ENCODE data around the gene ADAMTS6. TPM values are rescaled to one million over a fixed set of nuclear protein-coding genes. Genes with fewer than 3 reads are reported as not detected.

The ADAMTS6 gene
- total RNA-seq, 4 donors from 2014 or later = 4.9 to 40.0 (median 7.3) TPM

GRCh38 chr5:65156933-65157332 lies 324.8 kb downstream of the ADAMTS6 start:
- Histone ChIP-seq H3K27ac (no peak overlapping the region), H3K36me3 (no peaks in the 10 kb centered on the region), H3K4me3 (no peak overlapping the region), H3K27me3 (no peaks in the 10 kb centered on the region), H3K4me1 (no peaks in the 10 kb centered on the region), H3K9me3 (no peaks in the 10 kb centered on the region)
- no peak for DNase-seq
- intact Hi-C loops (cut with DNase I; ENCODE audit: low total_unique reads) = no loop called here
- TF ChIP-seq CTCF (IDR thresholded peaks at IDR 0.05) = no peak
- no peak for TF ChIP-seq POLR2A (IDR thresholded peaks at IDR 0.05)

- no peaks in the 10 kb centered on the region for H3K27me3 ChIP-seq
- H3K27ac ChIP-seq = no peak overlapping the region
- no peaks in the 10 kb centered on the region for H3K4me1 ChIP-seq
- TF ChIP-seq POLR2A (IDR thresholded peaks at IDR 0.05) (no peak), CTCF (IDR thresholded peaks at IDR 0.05) (no peak)
- no peak for DNase-seq
- H3K4me3 ChIP-seq = no peak overlapping the region
- intact Hi-C loops (cut with DNase I; ENCODE audit: low total_unique reads) = no loop called here
- H3K36me3 ChIP-seq = no peaks in the 10 kb centered on the region
- H3K9me3 ChIP-seq = no peaks in the 10 kb centered on the region
These were observed 329.6 kb downstream of the ADAMTS6 start for GRCh38 chr5:65152131-65152530.

- TF ChIP-seq CTCF (IDR thresholded peaks at IDR 0.05) (no peak), POLR2A (IDR thresholded peaks at IDR 0.05) (no peak)
- intact Hi-C loops (cut with DNase I; ENCODE audit: low total_unique reads) = no loop called here
These were observed 330.1 kb downstream of the ADAMTS6 start for GRCh38 chr5:65151614-65152013.

GRCh38 chr5:65150599-65151304 lies 331.0 kb downstream of the ADAMTS6 start:
- no peak overlapping the region for H3K27ac ChIP-seq
- no peaks in the 10 kb centered on the region for H3K27me3 ChIP-seq
- intact Hi-C loops (cut with DNase I; ENCODE audit: low total_unique reads) = no loop called here

More at GRCh38 chr5:65151614-65152013, 330.1 kb downstream of the ADAMTS6 start:
- Histone ChIP-seq H3K36me3 (no peaks in the 10 kb centered on the region), H3K27me3 (no peaks in the 10 kb centered on the region), H3K27ac (no peak overlapping the region), H3K4me3 (no peak overlapping the region), H3K4me1 (no peaks in the 10 kb centered on the region), H3K9me3 (no peaks in the 10 kb centered on the region)
- no peak for DNase-seq

More at GRCh38 chr5:65150599-65151304, 331.0 kb downstream of the ADAMTS6 start:
- no peak for DNase-seq
- no peak for TF ChIP-seq POLR2A (IDR thresholded peaks at IDR 0.05)
- TF ChIP-seq CTCF (IDR thresholded peaks at IDR 0.05) = no peak
- H3K36me3 ChIP-seq = no peaks in the 10 kb centered on the region
- no peaks in the 10 kb centered on the region for H3K4me1 ChIP-seq
- no peaks in the 10 kb centered on the region for H3K9me3 ChIP-seq
- H3K4me3 ChIP-seq = no peak overlapping the region

Data from uterus (tissue), 4 donors.